Bone marrow (tissue), 2 donors: ENCODE measurements around the gene BRD2.

ENCODE experiments used
- DNase-seq, 2 donors: peaks; one replicate each; lab custom pipeline; 2025; lab: John Stamatoyannopoulos, UW

BRD2 gene

DNA sequence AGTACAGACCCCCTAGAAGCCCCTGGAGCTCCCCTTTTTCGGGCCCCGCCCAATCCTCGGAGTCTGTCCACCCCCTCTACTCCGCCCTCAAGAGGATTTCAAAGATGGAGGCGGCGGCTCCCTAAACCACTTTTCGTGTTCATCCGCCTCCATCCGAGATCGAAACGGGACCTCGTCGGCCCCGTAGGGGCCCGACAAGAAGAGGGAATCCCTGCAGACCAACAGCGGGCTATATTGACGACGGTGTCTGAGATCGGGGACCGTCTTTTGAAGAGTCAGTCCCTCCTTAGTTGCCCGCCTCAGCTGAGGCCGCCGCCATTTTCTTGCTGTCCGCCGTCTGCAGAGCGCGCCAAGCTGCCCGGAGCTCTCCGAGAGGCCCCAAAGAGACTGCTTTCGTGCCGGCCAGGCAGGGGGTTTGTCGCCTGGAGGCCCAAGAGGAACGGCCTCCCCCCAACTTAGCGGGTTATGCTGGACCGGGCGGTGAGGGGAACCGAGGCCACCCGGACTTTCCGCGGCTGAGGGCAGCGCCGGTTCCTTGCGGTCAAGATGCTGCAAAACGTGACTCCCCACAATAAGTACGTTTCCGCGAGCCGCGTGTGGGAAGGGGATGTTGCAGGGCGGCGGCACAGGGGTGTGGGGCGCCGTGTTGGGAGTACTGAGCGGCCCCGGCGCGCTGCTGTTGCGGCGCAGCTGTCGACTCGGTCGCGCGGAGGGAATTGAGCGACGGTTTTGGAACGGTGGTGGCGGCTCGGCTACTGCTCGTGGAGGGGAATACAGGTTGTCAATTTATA is 4.2 kb downstream of the BRD2 start:
- DNase-seq = peak in 1 of 2 donors; percentile 65

DNA sequence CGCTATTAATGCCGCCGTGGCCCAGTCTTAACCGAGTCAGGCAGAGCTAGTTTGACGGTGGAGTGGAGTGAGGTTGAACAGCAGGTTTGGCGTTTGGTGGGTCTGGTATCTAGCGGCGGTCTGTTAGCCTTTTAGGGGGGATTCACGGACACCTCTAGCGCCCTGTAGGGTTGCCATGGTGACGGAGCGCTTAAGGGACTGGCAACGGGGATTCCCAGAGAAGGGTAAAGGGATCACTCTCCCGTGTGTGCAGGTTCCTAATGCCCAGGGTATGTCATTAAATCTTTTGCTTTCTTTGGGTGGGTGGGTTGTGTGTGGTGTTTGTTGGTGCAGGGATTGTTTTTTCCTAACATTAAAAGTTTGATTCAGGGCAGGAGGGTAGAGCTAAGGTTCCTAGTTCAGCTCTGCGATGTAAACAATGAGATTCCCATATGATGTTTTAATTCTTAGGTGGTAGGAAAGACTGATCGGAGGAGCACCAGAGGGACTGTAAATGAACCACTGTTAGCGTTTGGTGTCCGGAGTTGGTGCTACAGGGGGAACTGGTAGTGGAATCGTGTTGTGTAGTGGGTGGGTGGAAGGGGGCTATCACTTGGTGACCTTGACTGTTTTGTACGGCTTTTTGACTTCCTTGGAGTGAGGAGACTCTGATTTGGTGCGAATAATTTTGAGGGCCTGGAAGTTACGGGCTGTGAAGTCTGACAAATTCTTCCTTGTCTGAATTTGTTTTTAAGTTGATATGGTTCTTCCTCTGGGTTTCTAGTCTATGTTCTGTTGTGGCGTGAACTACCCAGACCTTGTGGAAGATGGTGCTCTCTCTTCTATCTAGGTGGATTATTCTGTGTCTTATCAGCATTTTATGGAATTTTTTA is 5.0 kb downstream of the BRD2 start:
- DNase-seq = peak in 1 of 2 donors; percentile 63

DNA sequence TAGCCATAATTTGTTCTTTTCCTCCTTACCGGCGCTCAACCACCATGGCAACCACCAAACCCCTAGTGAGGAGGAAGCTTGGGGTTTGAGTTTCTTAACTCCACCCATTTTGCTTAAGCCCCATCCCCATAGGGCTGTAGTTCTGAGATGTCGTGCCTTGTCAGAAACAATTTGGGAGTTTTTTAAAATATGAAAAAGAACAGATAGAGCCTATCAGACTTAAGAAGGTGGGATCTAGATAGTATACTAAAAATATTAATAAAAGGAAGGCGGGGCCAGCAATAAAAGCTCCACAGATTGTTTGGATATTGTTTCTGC is 5.6 kb downstream of the BRD2 start:
- DNase-seq = no peak

DNA sequence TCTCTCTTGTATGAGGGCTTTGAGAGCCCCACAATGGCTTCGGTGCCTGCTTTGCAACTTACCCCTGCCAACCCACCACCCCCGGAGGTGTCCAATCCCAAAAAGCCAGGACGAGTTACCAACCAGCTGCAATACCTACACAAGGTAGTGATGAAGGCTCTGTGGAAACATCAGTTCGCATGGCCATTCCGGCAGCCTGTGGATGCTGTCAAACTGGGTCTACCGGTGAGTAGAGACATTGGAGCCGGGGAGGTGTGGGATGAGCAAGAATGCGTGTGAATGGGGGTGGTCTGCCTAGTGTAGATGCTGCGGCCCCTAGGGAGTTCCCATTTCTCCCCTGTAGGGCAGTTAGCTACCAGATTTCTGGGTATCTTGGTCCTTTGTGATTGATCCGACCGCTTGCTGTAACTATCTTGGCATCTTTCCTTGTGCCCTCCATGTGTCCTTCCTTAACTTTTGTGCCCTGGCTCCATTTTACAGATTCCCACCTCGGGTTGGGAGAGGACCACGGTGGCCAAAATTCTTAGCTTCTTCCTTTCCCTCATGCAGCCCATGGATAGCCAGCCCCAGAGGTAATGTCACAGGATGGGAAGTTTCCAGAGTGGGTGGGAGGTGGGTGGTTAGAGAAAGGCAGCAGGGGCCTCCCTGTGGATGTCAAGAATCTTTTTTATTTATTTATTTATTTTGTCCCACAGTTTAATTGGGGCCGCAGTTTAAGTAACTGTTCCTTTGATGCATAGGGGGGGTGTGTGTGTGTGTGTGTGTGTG is 6.3 kb downstream of the BRD2 start:
- no peak for DNase-seq

DNA sequence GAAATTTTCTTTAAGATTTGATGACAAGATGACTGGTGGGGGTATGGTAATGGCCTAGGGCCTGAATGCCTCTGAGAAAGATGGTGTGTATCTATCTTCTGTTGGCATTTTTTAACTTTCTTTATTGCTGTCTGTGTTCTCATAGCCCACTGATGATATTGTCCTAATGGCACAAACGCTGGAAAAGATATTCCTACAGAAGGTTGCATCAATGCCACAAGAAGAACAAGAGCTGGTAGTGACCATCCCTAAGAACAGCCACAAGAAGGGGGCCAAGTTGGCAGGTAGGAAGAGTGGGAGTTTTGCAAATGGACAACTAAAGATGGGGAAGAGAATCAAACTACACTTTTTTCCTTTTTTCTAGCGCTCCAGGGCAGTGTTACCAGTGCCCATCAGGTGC is 7.5 kb downstream of the BRD2 start:
- no peak for DNase-seq

DNA sequence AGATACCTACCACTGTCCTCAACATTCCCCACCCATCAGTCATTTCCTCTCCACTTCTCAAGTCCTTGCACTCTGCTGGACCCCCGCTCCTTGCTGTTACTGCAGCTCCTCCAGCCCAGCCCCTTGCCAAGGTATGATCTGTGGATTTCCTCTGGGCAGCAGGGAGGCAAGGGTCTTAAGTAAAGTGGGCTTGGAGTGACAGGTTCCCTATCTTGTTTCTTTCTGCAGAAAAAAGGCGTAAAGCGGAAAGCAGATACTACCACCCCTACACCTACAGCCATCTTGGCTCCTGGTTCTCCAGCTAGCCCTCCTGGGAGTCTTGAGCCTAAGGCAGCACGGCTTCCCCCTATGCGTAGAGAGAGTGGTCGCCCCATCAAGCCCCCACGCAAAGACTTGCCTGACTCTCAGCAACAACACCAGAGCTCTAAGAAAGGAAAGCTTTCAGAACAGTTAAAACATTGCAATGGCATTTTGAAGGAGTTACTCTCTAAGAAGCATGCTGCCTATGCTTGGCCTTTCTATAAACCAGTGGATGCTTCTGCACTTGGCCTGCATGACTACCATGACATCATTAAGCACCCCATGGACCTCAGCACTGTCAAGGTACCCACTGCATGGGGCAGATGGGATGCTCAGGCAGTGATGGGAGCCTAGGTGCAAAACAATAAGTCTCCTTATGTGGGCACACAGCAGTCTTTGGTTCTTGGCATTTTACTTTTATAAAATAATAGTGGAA is 8.1 kb downstream of the BRD2 start:
- DNase-seq = no peak

DNA sequence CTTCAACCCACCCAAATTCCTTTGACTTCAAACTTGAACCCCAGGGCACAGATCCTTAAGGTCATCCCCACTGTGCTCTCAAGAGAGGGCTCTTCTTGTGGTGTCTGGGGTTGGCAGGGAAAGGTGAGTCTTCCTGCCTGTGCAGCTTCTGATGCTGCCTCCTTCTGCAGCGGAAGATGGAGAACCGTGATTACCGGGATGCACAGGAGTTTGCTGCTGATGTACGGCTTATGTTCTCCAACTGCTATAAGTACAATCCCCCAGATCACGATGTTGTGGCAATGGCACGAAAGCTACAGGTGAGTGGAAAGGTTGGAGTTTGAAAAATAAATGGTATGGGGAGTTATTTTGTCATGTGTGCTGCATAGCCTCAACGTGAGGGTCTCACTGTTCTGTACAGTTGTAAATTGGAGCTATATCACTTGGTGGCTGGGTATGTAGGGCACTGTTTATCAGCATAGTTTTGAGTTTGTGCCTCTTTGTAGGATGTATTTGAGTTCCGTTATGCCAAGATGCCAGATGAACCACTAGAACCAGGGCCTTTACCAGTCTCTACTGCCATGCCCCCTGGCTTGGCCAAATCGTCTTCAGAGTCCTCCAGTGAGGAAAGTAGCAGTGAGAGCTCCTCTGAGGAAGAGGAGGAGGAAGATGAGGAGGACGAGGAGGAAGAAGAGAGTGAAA is 9.0 kb downstream of the BRD2 start:
- no peak for DNase-seq

DNA sequence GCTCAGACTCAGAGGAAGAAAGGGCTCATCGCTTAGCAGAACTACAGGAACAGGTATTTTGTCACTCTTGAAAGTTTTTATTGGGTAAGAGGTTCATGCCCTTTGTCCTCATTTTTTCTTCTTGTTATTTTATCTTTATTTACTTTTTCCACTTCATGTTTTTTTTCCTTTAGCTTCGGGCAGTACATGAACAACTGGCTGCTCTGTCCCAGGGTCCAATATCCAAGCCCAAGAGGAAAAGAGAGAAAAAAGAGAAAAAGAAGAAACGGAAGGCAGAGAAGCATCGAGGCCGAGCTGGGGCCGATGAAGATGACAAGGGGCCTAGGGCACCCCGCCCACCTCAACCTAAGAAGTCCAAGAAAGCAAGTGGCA is 9.5 kb downstream of the BRD2 start:
- DNase-seq = no peak

DNA sequence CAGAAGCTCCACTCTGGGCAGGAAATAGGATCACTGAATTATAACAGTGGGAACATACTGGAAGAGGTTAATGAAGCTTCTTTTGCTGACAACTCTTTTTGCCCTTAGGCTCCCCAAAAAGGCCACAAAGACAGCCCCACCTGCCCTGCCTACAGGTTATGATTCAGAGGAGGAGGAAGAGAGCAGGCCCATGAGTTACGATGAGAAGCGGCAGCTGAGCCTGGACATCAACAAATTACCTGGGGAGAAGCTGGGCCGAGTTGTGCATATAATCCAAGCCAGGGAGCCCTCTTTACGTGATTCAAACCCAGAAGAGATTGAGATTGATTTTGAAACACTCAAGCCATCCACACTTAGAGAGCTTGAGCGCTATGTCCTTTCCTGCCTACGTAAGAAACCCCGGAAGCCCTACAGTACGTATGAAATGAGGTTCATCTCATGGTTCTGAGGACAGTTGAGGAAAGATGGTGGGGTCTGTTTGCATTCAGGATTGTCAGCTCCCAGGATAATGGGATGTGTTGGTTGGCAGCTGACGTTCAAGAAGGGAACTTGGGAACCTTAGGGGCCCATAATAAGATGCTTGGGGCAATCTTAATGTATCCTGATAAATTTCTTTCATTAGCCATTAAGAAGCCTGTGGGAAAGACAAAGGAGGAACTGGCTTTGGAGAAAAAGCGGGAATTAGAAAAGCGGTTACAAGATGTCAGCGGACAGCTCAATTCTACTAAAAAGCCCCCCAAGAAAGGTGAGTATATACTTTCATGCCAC is 11.5 kb downstream of the BRD2 start:
- DNase-seq = no peak

DNA sequence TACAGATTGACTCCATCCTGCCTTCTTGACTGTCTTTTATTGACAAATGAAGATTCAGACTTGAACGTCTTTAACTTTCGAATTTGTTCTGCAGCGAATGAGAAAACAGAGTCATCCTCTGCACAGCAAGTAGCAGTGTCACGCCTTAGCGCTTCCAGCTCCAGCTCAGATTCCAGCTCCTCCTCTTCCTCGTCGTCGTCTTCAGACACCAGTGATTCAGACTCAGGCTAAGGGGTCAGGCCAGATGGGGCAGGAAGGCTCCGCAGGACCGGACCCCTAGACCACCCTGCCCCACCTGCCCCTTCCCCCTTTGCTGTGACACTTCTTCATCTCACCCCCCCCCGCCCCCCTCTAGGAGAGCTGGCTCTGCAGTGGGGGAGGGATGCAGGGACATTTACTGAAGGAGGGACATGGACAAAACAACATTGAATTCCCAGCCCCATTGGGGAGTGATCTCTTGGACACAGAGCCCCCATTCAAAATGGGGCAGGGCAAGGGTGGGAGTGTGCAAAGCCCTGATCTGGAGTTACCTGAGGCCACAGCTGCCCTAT is 12.2 kb downstream of the BRD2 start:
- DNase-seq = no peak

DNA sequence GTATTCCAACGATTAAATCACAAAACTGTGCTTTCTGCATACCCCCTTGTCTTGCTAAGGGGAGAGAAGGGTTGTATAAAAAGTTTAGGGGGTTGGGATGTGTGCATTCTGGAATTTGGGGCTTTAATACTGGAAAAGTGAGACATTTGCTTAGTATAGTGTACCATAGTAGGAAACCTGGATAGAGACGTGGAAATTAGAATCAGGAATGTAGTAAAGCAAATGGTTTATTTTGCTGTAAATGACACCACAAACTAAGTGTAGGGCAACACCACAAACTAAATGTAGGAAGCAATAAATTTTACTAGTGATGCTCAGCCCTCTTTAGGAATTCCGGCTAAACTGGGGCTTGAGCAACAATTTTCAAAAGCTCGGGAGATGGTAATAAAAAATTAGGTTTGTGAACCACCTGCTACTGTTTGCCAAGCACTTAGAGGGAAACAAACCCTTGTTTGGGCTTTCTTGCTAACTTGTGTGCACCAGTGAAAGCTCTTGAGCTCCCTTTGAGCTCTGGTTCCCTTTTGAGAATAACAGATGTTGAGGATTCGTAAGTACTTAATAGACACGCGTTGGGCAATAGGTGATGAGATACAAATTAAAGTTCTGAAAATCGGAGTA is 13.8 kb downstream of the BRD2 start:
- no peak for DNase-seq

DNA sequence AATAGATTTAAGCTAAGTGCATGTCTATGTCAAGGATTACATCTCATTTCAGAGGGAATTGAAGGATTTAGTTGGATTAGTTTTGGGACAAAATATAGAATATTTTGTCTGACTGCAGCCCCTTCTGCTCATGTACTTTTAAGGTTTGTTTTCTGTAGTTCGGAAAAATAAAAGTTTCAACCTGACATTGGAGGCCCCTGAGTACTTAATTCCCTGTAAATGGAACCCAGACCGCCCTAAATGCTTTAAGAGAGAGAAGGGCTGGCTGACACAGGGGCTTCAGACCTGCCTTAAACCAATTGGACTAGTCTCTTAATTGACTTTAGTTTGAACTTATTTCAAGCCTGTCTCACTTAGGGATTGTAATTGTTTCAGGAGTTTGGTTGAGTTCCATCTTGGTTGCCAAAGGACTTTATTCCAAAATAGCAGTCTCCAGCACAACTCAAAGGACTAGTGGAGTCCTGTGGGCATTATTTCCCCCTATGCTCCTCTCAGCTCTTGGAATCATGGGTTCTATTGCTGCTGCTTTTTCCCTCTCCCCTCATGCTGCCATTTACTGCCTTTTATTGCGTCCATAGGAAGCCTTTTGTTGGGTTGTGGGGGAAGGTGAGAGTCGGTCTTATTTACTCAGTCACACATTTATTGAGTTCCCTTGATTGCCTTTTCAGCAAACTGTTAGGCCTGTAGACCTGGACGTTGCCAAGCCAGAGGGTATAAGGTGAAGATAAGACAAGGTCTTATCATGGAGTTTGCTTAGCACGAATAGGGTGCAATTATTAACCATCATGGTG is 14.5 kb downstream of the BRD2 start:
- DNase-seq = no peak

DNA sequence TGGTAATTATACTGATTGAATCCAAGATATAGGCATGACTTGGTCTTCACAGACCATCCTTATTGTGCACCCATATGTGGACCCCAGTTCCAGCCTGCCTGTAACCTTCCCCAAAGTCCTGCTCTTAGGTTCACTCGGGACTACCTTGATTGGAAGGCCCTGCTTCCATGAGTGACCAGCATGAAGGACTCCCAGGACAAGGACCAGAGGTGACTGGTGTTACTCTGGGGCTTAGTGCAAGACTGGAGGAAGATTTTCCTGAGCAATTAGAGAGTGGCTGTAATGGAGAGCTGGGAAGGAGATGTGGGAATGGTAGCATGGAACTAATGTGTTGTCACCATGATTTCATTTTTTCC is 15.1 kb downstream of the BRD2 start:
- DNase-seq = no peak

DNA sequence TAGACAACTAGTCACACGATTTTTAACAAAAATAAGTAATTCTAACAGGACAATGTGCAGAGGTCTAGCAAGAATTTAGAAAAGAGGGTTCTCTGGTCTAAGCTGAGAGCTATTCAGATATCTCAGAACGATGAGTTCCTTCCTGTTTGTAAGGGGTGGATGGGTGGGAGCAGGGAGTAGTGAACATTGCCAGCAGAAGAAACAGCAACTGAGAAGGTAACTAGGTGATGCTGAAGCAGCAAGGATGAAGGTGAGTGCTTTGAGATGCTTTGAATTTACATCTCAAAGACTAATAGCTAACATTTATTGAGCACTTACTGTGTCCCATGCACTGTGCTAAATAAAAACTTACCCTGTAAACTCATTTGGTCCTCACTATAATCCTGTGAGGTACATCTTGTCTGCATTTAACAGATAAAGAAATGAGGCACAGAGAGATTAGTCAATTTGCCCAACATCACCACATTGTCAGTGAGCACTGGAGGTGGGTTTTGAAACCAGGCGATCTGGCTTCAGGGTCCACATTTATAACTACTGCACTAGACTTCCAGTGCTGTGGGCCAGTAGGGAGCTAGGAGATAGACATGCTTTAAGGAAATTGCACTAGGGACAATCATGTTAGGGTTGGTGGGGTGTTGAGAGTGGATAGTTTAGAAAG is 15.7 kb downstream of the BRD2 start:
- no peak for DNase-seq

DNA sequence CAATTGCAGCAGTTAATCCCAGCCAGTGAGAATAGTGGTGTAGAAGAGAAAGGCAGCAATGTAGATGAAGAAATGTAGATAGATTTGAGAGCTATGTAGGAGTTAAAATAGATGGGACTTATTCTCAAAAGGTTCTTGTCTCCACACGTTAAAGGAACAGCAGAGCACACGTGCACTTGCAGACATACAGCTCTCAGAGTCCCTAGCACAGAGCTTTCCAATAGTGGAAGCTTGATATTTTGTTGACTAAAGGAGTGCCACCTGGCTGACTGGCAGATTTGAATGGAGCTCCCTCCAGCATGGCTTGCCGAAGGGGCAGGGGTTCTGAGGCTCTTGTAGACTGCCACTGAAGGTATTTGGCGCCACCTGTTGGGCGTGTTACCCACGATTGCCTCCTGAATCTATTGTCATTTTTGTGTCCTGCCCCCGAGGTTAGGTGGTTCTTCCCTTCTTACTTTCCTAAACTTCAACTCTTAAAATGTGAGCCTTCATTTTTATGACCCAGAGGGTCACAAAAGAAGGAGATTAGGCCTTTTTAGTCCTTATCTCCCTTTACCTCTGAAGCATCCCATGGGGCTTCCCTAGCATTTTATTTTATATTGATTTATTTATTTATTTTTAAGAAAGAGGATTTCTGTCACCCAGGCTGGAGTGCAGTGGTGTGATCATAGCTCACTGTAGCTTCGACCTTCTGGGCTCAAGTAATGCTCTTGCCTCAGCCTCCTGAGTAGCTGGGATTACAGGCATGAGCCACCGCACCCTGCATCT is 16.4 kb downstream of the BRD2 start:
- DNase-seq = peak; percentile 52 to 82

DNA sequence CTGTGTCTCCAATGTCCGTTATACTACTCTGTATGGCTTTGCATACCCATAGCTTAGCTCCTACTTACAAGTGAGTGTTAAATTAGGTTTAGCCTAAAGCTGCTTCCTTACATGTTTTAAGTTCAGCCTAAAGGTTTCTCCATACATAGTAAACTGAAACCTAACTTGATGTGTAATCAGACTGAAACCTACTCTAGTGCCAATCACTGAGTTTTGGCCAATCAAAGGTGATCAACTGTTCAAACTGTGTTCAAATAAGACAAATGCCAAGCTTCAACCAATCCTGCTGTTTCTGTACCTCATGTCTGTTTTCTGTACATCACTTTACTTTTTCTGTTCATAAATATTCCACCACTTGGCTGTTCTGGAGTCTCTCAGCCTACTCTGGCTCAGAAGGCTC is 21.0 kb downstream of the BRD2 start:
- no peak for DNase-seq

DNA sequence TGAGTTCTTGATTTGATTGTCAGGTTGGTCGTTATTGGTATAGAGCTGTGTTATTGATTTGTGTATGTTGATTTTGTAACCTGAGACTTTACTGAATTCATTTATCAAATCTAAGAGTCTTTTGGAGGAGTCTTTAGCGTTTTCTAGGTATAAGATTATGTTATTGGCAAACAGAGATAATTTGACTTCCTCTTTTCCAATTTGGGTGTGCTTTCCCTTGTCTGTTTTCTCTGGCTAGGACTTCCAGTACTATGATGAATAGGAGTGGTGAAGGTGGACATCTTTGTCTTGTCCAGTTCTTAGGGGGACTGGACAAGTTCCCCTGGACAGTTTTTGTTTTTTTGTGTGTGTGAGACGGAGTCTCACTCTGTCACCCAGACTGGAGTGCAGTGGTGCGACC is 23.6 kb downstream of the BRD2 start:
- no peak for DNase-seq
